ENCODE data around the gene GAS1.

The GAS1 gene

DNA sequence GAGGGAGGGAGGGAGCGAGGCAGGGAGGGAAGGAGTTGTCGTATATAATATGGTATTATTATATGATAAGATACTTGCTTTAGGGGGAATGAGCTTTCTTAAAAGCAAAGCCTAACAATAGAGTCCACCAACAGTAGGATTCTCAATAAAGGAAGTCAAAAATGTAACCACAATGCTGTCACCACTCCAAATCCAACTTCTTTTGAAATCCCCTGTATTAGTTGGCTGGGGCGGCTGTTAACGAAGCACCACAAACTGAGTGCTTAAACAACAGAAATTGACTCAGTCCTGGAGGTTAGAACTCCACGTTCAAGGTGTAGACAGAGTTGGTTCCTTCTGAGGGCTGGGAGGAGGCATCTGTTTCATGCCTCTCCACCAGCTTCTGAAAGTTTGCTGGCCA is 23.1 kb downstream of the GAS1 start:
- no peak overlapping the region for H3K4me3 ChIP-seq (ENCODE audit: low read length)
- no peak for TF ChIP-seq ZNF274 (IDR thresholded peaks at IDR 0.05; ENCODE audit: low read depth, low read length)

DNA sequence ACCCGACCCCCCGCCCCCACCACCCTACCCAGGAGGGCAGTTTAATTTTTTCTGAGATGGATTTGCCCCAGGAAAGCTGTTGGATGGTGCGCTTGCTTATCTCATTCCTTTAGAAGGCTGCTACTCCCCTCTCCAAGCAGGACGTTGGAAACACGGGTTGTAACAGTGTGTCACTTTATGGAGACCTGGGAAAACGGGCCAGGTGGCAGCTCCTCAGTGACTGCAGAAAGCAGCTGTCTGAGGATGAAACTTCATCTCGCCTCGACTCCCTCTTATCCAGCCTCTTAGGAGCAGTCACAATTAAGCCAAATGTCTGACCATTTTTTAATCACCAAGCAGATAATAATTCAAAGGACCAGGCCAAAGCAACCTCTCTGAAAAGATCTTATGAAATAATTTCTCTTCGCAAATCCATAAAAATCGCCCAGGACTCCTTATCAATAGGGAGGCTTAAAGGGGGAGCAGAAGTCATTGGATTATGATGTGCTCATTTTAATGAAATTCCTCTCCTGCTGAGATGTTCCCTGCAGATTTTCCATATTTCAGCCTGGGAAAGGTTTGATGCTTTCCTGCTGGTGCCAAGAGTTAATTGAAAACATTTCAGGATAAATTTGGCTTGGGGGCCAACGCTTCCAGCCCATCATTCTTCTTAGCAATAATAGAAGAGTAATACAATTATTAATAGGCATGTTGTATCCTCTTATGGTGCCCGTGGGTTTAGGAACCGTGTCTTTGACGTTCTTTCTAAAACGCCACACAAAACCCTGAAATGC is 26.0 kb downstream of the GAS1 start:
- no peak for TF ChIP-seq ZNF274 (IDR thresholded peaks at IDR 0.05; ENCODE audit: low read depth, low read length)
- H3K4me3 ChIP-seq (ENCODE audit: low read length) = no peak overlapping the region

DNA sequence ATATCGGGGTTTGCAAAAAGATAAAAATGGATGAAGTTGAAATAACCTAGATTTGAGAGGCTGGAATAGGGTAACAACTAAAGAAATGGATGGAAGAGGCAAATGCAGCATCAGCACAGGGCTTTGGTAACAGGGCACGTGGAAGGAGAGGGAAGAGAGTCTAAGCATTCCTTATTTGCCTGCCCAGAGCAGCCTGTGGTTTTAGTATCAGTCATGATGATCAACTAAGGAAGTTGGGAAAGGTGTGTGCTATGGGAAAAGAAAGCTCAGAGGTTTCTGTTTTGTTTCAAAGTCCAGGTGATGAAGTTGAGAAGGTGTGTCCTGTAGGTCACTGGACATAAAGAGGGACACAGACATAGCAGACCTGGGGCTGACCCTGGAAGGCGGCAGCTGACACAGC is 28.8 kb downstream of the GAS1 start:
- no peak overlapping the region for H3K4me3 ChIP-seq (ENCODE audit: low read length)
- TF ChIP-seq ZNF274 (IDR thresholded peaks at IDR 0.05; ENCODE audit: low read depth, low read length) = no peak

DNA sequence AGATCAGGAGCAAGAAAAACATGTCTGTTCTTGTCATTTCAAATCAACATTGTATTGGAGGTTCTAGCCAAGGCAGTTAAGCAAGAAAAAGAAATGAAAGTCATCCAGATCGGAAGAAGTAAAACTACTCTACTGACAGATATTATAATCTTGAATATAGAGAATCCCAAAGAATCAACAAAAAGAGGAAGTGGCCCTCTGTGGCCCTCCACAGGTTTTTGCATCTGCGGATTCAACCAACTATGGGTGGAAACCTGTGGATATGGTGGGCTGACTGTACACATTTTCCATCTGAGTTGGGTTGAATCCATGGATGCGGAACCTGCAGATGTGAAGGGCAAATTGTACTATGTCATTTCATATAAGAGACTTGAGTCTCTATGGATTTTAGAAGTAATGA is 35.1 kb downstream of the GAS1 start:
- H3K4me3 ChIP-seq (ENCODE audit: low read length) = no peak overlapping the region
- no peak for TF ChIP-seq ZNF274 (IDR thresholded peaks at IDR 0.05; ENCODE audit: low read depth, low read length)

DNA sequence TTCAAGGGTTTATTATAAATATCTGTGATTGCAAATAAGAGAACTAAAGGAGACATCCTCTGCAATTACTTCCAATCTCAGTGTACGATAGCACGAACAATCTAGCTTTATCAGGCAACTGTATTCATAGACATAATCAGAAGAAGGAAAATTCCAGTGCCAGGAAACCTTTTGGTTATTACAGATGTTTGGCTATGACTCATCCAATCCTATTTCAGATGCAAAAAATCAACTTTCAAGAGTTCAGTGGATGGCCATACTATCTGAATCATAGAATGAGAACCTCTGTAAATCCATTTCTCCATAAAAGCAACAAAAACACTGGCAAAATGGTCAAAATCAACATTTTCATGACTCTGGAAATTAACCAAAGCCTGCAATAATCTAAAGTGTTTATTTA is 37.9 kb downstream of the GAS1 start:
- no peak overlapping the region for H3K4me3 ChIP-seq (ENCODE audit: low read length)
- TF ChIP-seq ZNF274 (IDR thresholded peaks at IDR 0.05; ENCODE audit: low read depth, low read length) = no peak

DNA sequence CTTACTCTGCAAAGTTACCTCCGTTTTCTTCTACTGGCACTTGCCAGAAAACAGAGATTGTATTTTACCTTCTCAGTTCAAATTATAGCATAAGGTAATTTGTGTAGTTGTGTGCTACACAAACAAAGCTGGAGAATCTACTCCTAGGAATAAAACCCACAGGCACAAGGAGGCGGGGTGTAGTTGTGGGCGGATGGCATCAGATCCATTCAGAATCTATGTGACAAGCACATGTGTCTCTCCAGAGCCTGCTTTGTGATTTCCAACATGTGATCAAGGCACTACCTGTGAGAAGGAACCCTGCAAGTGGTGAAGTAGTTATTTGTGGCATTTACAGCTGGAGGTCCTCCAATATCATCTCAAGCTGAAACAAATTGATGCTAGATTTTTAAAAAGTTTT is 39.0 kb downstream of the GAS1 start:
- TF ChIP-seq ZNF274 (IDR thresholded peaks at IDR 0.05; ENCODE audit: low read depth, low read length) = no peak
- H3K4me3 ChIP-seq (ENCODE audit: low read length) = no peak overlapping the region

DNA sequence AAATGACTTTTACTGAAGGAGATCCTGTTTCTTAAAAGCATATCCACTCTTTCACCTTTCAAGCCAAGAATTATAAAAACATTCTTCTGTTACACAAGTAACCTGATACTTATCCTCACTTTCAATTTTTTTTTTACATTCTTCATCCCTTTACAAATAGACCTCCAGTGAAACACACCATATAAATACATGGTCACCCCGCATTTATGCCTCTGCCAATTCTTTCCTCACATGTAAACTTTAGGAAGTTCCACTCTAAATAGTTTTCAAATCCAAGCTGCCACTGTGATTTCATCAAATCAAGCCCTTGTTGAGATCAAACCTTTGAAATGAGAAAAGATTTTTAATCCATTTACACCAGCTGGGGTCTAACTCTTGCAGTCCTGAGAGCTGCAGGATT is 40.0 kb downstream of the GAS1 start:
- TF ChIP-seq ZNF274 (IDR thresholded peaks at IDR 0.05; ENCODE audit: low read depth, low read length) = no peak
- H3K4me3 ChIP-seq (ENCODE audit: low read length) = no peak overlapping the region

DNA sequence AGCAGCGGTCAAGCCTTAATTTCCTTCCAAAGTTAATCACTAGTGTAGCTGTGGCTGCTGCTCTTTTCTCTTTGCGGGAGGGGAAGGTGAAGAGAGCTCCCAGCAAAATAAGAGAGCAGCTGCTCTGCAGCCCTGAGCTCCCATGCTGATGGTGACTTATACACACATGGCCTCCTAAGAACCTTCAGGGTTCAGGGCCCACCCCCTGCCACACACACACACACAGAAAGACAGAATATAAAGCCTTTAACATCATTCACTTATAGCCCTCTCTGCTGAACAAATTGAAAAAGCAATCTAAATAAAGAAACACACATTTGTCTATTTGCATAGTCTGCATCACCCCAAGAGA is 43.6 kb downstream of the GAS1 start:
- no peak for TF ChIP-seq ZNF274 (IDR thresholded peaks at IDR 0.05; ENCODE audit: low read depth, low read length)
- H3K4me3 ChIP-seq (ENCODE audit: low read length) = no peak overlapping the region

DNA sequence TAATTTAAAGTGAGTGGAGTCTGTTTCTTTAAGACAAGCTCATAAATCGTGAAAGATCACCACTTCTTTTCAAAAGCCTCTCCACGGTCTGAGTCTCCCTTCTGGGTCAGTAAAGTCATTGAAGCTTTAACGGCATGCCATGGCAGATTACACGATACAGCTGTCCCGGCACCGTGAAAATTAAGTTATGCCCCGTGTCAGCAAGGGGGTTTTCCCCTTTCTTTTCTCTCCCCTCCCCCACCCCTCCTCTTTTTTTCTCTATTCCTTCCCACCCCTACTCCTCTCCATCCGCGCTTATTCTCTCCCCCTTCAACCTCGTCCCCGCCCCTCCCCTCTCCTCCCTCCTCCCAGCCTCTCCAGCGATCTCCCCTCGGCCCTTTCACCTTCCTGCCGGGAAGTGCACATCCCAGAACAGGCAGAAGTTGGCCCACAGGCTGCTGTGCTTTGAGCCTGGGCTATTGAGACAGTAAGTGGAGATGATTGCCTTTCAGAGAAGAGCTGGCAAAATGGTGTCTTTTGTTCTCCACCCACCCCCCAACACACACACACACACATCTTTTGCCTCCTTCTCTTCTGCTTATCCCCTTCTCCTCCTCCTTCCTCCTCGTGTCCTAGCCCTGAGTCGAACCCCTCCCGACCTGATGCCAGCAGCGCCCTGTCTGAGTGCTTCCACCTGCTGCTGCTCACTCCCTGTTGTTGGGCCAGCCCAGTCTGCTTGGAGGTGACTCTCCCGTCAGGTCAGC is 44.1 kb downstream of the GAS1 start:
- no peak for TF ChIP-seq ZNF274 (IDR thresholded peaks at IDR 0.05; ENCODE audit: low read depth, low read length)
- H3K4me3 ChIP-seq (ENCODE audit: low read length) = no peak overlapping the region

DNA sequence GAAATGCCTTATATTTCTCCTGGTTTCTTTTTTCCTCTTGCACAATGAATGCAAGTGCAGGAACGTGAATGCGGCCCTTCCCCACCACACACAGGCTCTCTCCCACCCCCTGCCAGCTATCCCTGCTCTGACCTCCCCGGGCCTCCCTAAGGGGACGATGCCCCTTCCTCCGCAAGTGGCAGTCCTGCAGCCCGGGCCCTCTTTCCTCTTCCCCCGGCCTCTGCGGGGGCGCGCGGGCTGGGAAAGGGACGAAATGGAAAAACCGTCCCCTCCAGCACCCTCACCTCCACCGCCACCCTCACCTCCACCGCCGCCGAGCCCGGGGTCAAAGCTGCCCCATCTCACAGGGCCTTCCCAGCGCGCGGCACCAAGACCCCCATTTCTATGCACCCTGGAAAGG is 44.7 kb downstream of the GAS1 start:
- no peak overlapping the region for H3K4me3 ChIP-seq (ENCODE audit: low read length)

DNA sequence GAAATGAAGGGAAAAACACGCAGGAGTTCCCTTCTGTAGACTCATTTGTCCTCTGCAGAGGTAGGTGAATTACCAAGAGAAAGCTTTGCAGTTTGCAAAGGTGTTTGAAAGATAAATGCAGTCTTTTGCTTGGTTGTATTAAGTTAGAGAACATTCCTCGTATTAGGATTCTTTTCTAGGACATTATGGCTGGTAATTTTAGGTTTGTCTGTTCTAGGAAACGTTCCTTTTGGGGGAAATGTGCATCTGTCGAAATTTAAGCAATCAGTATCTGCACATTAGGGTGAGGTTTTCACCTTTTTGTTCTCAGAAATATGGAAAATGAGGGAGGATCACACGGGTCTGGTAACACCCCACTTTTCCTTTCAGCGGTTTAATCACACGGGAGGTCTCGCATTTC is 45.1 kb downstream of the GAS1 start:
- TF ChIP-seq ZNF274 (IDR thresholded peaks at IDR 0.05; ENCODE audit: low read depth, low read length) = no peak
- H3K4me3 ChIP-seq (ENCODE audit: low read length) = no peak overlapping the region

More for the DNA sequence above, 44.7 kb downstream of the GAS1 start:
- TF ChIP-seq ZNF274 (IDR thresholded peaks at IDR 0.05; ENCODE audit: low read depth, low read length) = no peak

DNA sequence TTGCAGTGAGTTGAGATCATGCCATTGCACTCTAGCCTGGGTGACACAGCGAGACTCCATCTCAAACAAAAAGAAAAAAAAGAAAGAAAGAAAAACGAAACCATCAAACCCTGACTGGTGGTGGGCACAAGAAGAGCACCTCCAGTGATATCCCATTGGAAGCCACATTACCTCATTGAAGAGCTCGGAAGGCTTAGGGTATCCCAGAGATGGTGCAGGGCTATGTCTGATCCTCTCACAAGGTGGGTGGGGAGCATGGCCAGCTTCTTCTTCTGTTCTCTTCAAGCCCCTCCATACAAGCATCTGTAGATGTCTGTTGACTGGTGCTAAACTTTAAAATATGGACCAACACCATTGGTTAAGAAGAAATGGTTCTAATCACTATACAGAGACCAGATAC is 45.8 kb downstream of the GAS1 start:
- H3K4me3 ChIP-seq (ENCODE audit: low read length) = no peak overlapping the region
- no peak for TF ChIP-seq ZNF274 (IDR thresholded peaks at IDR 0.05; ENCODE audit: low read depth, low read length)
